GM18861 (cell line): ENCODE results near the gene STK4.
A peak's percentile ranks its signal among the peaks of the same experiment; 100 is the strongest.
"Not testable (repeated sequence)": the region's sequence is repeated elsewhere in the genome, so short reads cannot be mapped to it uniquely, and the experiment has no call there.

ENCODE experiments used
- ATAC-seq: cut with Tn5 transposase; IDR thresholded peaks from one replicate; pipeline ENCODE4 v1.9.1; 2021; ENCODE audit not compliant: unreplicated experiment

Gene STK4

DNA sequence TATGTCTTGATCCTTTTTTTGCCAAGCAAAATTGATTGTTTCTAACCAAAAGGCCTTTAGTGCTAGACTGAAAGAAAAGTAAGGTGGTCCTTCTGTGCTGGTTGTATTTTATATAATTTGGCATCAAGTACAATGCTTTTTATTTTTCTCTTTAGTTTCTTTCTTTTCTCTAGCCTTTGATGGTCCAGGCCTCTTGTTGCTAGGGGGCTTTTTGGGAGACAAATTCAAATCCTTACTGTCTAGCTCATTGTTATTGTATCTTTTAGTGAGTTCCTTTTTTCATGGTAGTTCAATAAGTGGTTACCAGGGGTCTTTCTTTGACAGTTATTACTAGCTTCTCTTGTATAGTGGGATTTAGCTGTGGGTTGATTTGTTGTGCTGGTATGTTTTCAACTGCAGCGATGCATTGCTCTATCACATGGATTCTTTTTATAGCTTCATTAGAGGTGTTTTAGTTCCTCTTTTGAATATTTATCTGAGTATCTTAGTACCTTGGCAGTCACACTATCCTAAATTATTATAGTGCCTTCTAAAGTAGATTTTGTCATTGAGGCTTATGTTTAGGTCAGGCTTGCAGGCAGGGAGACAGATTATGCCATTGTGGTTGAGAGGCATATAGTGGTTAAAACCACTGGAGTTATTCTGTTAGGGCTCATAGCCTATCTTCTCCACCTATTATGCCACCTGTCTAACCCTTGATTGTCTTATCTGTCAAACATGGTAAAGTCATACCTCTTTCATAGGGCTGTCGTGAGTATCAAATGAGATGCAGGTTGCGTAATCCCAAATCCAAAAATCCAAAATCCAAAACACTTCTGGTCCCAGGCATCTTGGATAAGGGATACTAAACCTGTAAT, 85.1 kb downstream of the STK4 start:
- peak; percentile 56 for ATAC-seq

DNA sequence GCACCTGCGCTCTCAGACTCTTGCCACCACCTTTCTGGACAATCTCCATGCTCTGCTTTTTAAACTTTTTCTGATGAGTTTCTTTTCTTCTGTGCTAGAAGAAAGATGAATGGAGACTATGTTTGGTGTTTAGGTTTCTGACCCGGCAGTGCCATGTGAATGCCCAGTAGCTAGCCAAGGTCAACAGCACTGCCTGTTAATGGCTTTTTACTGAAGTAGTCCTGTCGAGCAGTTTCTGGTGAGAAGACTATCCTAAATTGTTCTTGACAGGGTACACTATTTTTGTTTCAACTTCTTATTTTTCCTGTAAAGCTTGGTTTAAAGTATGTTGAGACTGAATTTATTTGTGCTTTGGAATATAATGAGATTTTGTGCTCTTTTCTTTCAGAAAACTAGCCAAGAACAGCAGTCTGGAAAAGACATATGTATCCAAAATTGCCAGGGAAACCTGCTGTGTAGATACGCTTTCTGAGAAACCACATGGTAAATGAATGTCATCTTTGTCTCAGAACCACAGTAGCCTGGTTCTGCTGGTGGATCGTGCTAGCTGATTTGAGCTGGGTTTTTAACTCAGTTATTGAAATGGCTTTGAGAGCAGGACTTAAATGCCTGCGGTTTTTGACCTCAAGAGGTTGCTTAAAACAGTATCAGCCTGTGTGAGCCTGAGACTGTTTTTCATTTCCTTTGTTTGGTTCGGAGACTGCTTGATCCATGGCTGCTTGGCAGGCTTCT, 86.6 kb downstream of the STK4 start:
- ATAC-seq = no peak

DNA sequence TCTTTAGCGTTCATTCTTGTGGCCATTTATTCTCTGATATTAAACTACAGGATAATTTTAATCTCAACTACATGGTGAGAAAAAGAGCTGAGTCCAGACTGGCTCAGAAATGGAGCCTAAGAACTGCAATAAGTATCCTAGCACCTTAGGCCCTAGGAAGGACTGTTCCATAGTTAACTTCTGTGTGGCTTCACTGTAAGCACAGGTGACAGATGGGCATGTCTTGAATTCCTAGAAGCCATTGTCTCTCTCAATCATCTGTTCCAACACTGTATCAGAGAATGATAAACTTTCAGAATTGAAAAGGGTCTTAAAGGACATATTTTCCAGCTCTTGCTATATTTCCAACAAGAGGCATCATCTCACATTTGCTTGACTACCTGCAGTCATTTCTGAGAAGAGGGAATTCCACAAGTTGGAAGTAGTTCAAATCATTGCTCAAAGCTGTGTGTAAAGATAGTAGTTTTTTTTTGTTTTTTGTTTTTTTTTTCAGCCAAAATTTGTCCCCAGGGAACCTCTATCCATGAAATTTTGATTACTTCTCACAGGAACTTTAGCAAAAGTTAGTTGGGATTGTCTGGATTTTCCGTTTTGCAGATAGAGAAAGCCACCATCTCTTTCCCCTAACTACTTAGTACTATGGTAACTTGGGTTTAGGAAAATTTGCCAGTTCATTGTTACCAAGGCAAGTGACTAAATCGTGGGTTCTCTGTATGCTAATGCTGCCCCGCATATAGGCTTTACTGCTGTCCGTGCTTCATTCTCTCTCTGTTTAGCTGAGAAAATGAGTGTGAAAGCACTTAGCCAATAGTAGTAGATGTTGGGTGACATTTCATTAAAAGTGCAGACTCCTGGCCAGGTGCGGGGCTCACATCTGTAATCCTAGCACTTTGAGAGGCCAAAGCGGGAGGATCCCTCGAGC, 87.4 kb downstream of the STK4 start:
- ATAC-seq = no peak

DNA sequence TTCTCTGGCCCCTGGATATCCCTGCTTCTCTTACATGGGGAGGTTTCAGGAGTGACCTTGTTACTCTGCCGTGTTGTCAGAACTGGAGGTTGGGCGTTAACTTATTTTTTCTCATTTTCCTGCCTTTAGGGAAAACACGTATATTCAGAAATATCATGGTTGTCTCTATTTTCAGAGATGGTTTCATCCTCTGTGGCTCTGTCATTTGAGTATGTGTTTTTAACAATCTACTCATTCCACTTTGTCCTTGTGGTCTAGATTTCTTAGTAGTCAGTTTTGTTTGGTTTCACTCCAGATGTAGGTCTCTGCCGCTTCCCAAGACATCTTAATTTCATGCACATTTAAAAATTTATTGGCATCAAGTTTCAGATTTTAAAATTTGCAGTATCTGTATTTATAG, 88.7 kb downstream of the STK4 start:
- ATAC-seq = no peak

DNA sequence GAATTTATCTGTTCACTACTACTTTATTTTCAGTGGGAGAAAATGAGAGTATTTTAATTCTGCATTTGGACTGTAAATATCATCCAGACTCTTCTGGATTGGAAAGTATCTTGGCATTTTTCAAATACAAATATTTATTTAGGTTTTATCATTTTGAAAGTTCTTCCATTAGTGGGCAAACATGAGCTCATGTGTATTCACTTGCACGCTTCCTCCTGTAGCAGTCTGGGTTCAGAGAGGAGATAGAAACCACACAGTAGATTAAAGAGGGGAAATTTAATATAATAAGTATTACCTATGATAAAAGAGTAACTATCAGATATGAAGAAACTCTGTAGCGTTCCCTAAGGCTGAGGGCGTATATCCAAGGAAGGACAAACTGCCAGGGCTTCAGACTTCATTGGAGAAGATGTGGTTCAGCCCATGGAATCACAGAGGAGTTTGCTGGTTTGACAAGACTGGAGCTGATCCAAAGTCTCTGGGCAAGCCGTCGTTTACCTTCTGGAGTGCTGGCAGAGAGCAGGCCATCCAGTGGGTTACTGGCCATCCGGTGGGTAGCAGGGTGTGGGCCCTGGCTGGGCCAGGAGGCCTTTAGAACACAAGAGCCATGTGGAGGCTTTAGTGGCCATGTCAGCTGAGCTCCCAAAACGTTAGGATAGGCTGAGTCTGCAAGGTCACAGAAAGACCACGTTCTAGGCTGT, 90.3 kb downstream of the STK4 start:
- ATAC-seq = no peak

DNA sequence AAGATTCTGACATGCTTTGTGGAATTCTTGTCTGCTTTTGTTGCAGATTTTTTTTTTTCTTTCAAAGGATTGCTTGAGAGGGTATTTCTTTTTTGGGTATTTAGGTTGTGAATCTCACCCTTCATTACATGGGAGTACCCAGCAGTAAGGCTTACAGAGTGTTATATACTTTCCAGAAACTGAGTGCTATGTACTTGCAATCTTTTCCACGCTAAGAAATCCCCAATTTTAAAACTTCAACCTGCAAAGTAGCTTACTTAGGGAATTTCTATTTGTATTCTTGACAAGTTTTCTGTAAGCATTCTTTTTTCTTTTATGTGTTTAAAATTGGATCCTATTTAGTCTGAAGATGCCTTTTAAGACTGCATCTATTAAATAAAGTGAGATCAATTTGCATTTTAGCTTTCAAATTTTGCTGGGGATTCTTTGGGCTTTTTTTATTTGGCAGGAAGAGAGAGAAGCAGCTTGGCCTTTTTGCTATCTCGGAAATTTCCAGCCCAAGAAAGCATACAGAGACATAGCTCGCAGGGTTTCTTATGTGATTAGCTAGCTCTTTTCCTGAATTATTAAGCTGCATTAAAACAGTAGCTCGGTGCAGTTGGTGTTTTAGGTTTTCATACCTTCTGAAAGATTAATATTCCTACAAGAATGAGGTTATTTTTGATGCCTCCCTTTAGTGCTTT, 92.0 kb downstream of the STK4 start:
- no peak for ATAC-seq

DNA sequence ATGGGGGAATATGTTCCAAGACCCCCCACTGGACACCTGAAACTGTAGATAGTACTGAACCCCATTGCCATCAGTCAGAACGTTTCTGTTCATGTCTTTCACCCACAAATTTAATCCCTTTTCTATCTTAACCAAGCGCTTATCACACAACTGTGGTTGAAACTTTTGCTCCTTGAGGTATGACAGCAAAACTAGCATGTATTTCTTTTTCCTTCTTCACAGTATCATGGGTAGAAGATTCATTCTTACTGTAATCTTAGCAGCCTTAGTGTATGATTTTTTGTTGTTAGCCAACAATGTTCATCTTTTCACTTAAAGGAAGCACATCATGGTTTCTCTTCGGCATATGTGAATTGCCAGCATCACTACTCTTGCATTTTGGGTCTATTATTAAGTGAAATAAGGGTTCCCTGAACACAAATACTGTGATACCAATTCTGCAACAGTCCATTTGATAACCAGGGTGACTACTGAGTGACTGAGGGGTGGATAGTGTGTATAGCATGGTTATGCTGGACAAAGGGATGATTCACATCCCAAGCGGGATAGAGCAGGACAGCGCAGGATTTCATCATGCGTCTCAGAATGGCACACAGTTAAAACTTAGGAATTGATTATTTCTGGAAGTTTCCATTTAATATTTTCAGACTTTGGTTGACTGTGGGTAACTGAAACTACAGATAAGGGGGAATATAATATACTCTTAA, 92.9 kb downstream of the STK4 start:
- no peak for ATAC-seq

- ATAC-seq = no peak
Measured at GRCh38 chr20:45060294-45060693, 94.0 kb downstream of the STK4 start.

GRCh38 chr20:45061244-45061643, 94.9 kb downstream of the STK4 start:
- ATAC-seq = no peak

DNA sequence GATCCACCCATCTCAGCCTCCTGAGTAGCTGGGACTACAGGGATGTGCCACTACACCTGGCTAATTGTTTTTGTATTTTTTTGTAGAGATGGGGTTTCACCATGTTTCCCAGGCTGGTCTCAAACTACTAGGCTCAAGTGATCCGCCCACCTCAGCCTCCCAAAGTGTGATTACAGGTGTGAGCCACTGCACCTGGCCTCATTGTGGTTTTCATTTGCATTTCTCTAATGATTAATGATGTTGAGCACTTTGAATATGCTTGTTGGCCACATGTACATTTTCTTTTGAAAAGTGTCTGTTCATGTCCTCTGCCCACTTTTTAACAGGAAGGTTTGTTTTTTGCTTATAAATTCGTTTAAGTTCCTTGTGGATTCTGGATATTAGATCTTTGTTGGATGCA, 96.8 kb downstream of the STK4 start:
- ATAC-seq = not testable (repeated sequence)

DNA sequence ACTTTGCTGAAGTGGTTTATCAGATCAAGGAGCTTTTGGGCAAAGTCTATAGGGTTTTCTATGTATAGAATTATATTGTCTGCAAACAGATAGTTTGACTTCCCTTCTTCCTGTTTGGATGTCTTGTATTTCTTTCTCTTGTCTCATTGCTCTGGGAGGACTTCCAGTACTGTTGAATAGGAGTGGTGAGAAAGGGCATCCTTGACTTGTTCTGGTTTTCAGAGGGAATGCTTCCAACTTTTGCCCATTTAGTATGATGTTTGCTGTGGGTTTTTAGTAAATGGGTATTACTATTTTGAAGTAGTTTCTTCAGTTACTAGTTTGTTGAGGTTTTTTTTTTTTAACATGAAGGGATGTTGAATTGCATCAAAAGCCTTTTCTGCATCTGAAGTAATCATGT, 98.5 kb downstream of the STK4 start:
- no peak for ATAC-seq

DNA sequence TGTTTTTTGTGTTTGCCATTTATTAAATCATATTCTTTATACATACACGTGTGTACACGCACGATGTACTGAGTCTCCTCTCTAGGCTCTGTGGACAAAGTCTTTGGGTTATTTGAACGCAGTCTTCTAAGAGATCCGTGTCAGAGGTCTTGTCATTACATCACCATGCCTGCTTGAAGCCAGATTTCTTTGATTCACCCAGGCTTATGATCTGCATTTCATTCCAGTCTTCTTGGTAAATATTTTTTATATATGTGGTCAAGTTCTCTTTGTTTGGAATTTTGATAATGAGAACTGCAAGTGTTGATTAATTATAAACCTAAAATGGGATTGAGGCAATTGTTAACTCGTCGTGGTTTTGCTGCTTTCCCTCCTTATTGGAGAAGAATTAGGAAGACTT, 100.1 kb downstream of the STK4 start:
- no peak for ATAC-seq

GRCh38 chr20:45067087-45067486, 100.8 kb downstream of the STK4 start:
- no peak for ATAC-seq

DNA sequence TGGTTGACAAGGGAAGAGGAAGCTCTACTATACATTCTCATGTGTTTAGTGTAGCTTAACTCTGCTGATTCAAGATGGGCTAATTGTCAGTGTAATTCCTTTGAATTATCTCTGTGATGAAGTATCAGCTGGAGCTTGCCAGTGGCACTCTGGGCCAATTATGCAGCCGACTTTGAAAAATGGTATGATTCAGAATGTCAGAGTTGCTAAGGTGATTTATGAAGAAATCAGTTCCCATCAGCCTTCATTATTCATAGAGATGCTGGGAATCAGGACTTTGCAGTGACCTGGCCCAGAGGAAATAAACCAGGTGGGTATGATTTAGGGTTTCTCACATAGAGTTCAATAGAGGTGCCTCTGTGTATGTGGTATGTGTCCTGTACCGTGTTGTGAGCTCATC, 101.2 kb downstream of the STK4 start:
- no peak for ATAC-seq

GRCh38 chr20:45069261-45069660, 102.9 kb downstream of the STK4 start:
- no peak for ATAC-seq

GRCh38 chr20:45070932-45071632, 104.8 kb downstream of the STK4 start:
- ATAC-seq = no peak

DNA sequence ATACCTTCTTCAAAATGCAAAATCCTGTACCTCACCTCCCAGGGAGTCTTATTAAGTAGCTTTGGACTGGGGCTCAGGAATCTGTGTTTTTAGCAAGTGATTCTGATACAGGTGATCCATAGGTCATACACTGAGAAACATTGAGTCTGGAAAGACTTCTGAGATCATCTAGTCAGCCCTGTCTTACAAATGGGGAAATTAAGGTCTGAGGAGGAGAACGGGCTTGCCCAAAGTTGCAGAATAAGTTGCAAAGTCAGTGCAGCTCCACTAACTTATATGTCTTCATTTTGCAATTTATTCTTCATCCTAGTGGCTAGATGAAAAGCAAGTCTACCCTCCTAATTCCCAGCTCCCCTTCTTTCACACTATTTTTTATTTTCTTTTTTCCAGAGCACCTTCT, 105.8 kb downstream of the STK4 start:
- no peak for ATAC-seq

DNA sequence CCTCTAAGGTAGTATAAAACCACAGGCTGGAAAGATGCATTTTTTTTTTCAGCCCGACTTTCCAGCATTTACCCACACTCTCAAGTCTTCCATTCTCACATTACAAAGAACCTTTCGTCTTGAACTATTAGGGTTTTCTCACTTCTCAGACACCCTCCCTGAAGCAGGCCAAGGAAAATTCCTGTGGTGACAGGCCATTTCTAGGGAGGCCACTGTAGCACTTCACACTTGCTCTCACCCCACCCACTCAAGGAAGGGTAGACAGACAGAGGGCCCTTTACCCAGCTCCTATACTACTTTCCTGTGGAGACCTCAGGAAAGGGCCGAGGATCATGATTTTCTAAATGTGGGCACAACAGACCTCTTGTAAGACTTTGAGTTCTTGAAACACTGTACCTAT, 106.9 kb downstream of the STK4 start:
- no peak for ATAC-seq

DNA sequence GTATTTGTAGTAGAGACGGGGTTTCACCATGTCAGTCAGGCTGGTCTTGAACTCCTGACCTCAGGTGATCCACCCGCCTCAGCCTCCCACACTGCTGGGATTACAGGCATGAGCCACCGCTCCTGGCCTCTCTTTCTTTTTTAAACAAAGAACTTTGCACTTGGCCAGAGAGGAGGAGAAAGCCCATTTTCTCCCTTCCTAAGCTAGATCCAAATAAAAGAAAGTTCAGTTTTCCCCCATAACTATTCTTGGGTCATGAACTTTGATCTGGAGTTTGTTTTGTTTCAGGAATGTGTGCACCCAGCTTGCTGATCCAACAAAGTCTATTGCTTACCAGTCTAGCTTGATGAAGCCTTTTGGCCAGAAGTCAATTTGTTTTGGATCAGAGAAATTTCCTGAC, 111.2 kb downstream of the STK4 start:
- no peak for ATAC-seq
